HepG2 (cell line): ENCODE measurements around the gene MSS51. TPM values are rescaled to one million over a fixed set of nuclear protein-coding genes. Genes with fewer than 3 reads are reported as not detected.

Experiments used
- ATAC-seq: fragments of 200-7000 bp; cut with Tn5 transposase; 3 replicates; pipeline ENCODE4 v1.9.1; 2020; ENCODE audit warnings: mild to moderate bottlenecking, moderate library complexity
- BruUV-seq: library from RNA; stranded (reverse); fragments of 400-500 nt; replicated peaks from 2 replicates; lab custom pipeline; 2021; lab: Mats Ljungman, UMichigan
- CTCF ChIA-PET: fragments of 300-600 bp; formaldehyde crosslinking; extraction: SDS; loops from one replicate; lab custom pipeline; 2021; ENCODE audit warnings: low total read pairs, inconsistent platforms, low intra/inter-chr PET ratio; lab: Yijun Ruan, JAX
- POLR2A ChIA-PET: fragments of 350-600 bp; sonication (Branson Sonifier 250); formaldehyde crosslinking; loops from one replicate; lab custom pipeline; 2020; ENCODE audit warnings: antibody characterized with exemption, inconsistent platforms; lab: Yijun Ruan, JAX
- DNase-seq: peaks from one replicate; pipeline ENCODE4 v3.0.0-alpha.2; 2015; ENCODE audit warnings: low spot score
- FAIRE-seq: peaks from 3 replicates; lab custom pipeline; 2011; peaks lifted over from hg19 to GRCh38; lab: Jason Lieb, UNC
- H2AFZ ChIP-seq: one replicate; pipeline ENCODE4 v1.6.1; 2011; ENCODE audit warnings: low read length, inconsistent platforms
- H3K27ac ChIP-seq: fragments of 300-600 bp; 3 replicates; pipeline ENCODE4 v1.8.0; 2011; ENCODE audit warnings: mixed run types, mild to moderate bottlenecking, mixed read lengths, low read length, inconsistent platforms; ENCODE audit not compliant: insufficient read depth; ENCODE audit errors: extremely low read length
- H3K27me3 ChIP-seq, 2 experiments: fragments of 200-600 bp in 1 of 2; 2 replicates in 1 of 2; 3 replicates in 1 of 2; pipeline versions ENCODE4 v1.6.0 to v1.8.0; 2011; ENCODE audit warnings: low read length in 2 of 2, mild to moderate bottlenecking in 2 of 2, moderate library complexity in 2 of 2, inconsistent platforms in 1 of 2; ENCODE audit not compliant: insufficient read depth in 2 of 2, control insufficient read depth in 1 of 2
- H3K36me3 ChIP-seq, 2 experiments: fragments of 200-600 bp in 1 of 2; replicated peaks in 1 of 2; 2 replicates in 1 of 2; 3 replicates in 1 of 2; pipeline versions ENCODE4 v1.5.1 to v1.8.0; 2011; ENCODE audit warnings: low read length in 2 of 2, inconsistent platforms in 1 of 2; ENCODE audit not compliant: insufficient read depth in 2 of 2, control insufficient read depth in 1 of 2
- H3K4me1 ChIP-seq: 2 replicates; pipeline ENCODE4 v1.5.1; 2012; ENCODE audit warnings: low read length, inconsistent platforms; ENCODE audit not compliant: insufficient read depth
- H3K4me2 ChIP-seq: 2 replicates; pipeline ENCODE4 v1.6.0; 2011; ENCODE audit warnings: low read depth, low read length, inconsistent platforms
- H3K4me3 ChIP-seq, 3 experiments: fragments of 200-600 bp in 1 of 3; sonication (generic), shearing (Covaris generic) in 1 of 3; replicated peaks in 1 of 3; 2 replicates each; pipeline ENCODE4 v1.5.1; 2011 to 2016; ENCODE audit warnings: low read length in 3 of 3, inconsistent platforms in 2 of 3, low read depth in 2 of 3, mild to moderate bottlenecking in 2 of 3, control low read depth in 1 of 3, mixed read lengths in 1 of 3; ENCODE audit not compliant: insufficient read depth in 1 of 3
- H3K79me2 ChIP-seq: one replicate; pipeline ENCODE4 v1.6.1; 2011; ENCODE audit warnings: low read length, inconsistent platforms; ENCODE audit not compliant: insufficient read depth
- H3K9ac ChIP-seq: 2 replicates; pipeline ENCODE4 v1.6.0; 2011; ENCODE audit warnings: mild to moderate bottlenecking, low read depth, low read length, inconsistent platforms; ENCODE audit not compliant: insufficient read depth
- H3K9me3 ChIP-seq: 2 replicates; pipeline ENCODE4 v1.5.1; 2012; ENCODE audit warnings: mild to moderate bottlenecking, low read length
- H4K20me1 ChIP-seq: 2 replicates; pipeline ENCODE4 v1.6.0; 2011; ENCODE audit warnings: inconsistent platforms, mild to moderate bottlenecking, low read length, moderate library complexity; ENCODE audit not compliant: insufficient read depth
- CEBPB ChIP-seq: IDR thresholded peaks from 2 replicates; pipeline ENCODE4 v1.6.1; 2011; ENCODE audit warnings: low read depth, low read length, improper control_type of control experiment, borderline replicate concordance
- ZNF792 ChIP-seq: IDR thresholded peaks from 2 replicates; pipeline ENCODE4 v1.6.1; 2016
- ZNF816 ChIP-seq: sonication (generic); formaldehyde crosslinking; IDR thresholded peaks from 2 replicates; pipeline ENCODE4 v1.8.0; 2022; ENCODE audit warnings: missing genetic modification reagents, mild to moderate bottlenecking, borderline replicate concordance
- WGBS: methylation state at CpG from one replicate; pipeline ENCODE4 v1.1.6; 2017; ENCODE audit warnings: low lambda C conversion rate; 5-methylcytosine and 5-hydroxymethylcytosine counted together
- in situ Hi-C: cut with HindIII; loops from 2 replicates; pipeline ENCODE4 v1.10.0; 2017; ENCODE audit warnings: low pct_unique_long_range_greater_than_20kb; ENCODE audit not compliant: extremely low pct_ligation_motif_present
- intact Hi-C: fragments of 100-400 bp; cut with micrococcal nuclease; formaldehyde crosslinking; loops from one replicate; pipeline ENCODE4 v1.10.0; 2022; ENCODE audit not compliant: unreplicated experiment
- polyA plus RNA-seq, 8 experiments: library from polyadenylated mRNA; depleted of rRNA in 3 of 8; stranded (reverse) in 7 of 8; unstranded in 1 of 8; fragments of >200 nt; fragmentation: Illumina TruSeq in 4 of 8; extraction: Trizol in 4 of 8; gene quantifications; 2 replicates each; pipeline versions ENCODE4 v1.2.1 to v1.2.3, GENCODE V29; 2011 to 2016; ENCODE audit warnings: low read depth in 4 of 8, missing spikeins in 1 of 8, mixed read lengths in 1 of 8; ENCODE audit not compliant: insufficient read depth in 1 of 8
- total RNA-seq, 5 experiments: library from RNA; depleted of rRNA; stranded (reverse); fragments of >200 nt; fragmentation: Illumina TruSeq; extraction: Trizol; gene quantifications; 2 replicates each; pipeline ENCODE4 v1.2.3, GENCODE V29; 2016; ENCODE audit warnings: low read depth in 1 of 5

The MSS51 gene
- total and polyA plus RNA-seq, 2 of the 13 experiments (the other 11 are each of a cell fraction or from before 2014, with no cell fraction given): 0.91 to 2.4 TPM

- no peaks in the 10 kb centered on the region for H3K27me3 ChIP-seq
- no TSS peak for BruUV-seq
- ATAC-seq: no peak
- H3K4me1 ChIP-seq: no peaks in the 10 kb centered on the region
- H3K4me2 ChIP-seq: no peak overlapping the region
- no peaks in the 10 kb centered on the region for H4K20me1 ChIP-seq
- H3K79me2 ChIP-seq: no peaks in the 10 kb centered on the region
- in situ Hi-C loops (no loop called here), intact Hi-C loops (no loop called here)
- H3K9ac ChIP-seq: no peak overlapping the region
- CTCF ChIA-PET: no interaction called here
- WGBS: 94% methylated on average over 6 of the region's 6 CpGs
- no peaks in the 10 kb centered on the region for H3K9me3 ChIP-seq
- H3K27ac ChIP-seq: no peak overlapping the region
- no peak for DNase-seq
- H3K4me3 ChIP-seq: no peak overlapping the region
- POLR2A ChIA-PET: no interaction called here
- no peak overlapping the region for H2AFZ ChIP-seq
- FAIRE-seq: no peak
- H3K36me3 ChIP-seq: no peaks in the 10 kb centered on the region
- TF ChIP-seq ZNF816 (CRISPR knock-in tag) (no peak), CEBPB (peak; percentile 45; the same call in 1 of the 2 replicates)
Observed at GRCh38 chr10:73459683-73460314, 26.4 kb upstream of the MSS51 start.

GRCh38 chr10:73456187-73456890 is 23.0 kb upstream of the MSS51 start:
- in situ Hi-C loops: no loop called here
- Histone ChIP-seq H3K9ac (no peak overlapping the region), H3K27me3 (no peaks in the 10 kb centered on the region), H4K20me1 (no peaks in the 10 kb centered on the region), H3K4me3 (no peak overlapping the region), H3K36me3 (no peaks in the 10 kb centered on the region; a peak in 1 of 5 replicates), H3K79me2 (no peaks in the 10 kb centered on the region), H3K9me3 (no peaks in the 10 kb centered on the region), H2AFZ (no peak overlapping the region), H3K27ac (no peak overlapping the region), H3K4me2 (no peak overlapping the region), H3K4me1 (no peaks in the 10 kb centered on the region)
- intact Hi-C loops: no loop called here
- no peak for TF ChIP-seq ZNF792 (CRISPR knock-in tag)
- no peak for DNase-seq
- CTCF ChIA-PET: no interaction called here
- POLR2A ChIA-PET: no interaction called here
- WGBS: 94% methylated on average over 2 of the region's 2 CpGs
- no TSS peak for BruUV-seq
- ATAC-seq: no peak
- no peak for FAIRE-seq
